DMS79 (cell line): ENCODE results near the gene CCNQ.

Experiments
- DNase-seq: peaks from one replicate; lab custom pipeline; 2025; lab: John Stamatoyannopoulos, UW

The CCNQ gene

GRCh38 chrX:153598541-153599191 lies at the start of gene CCNQ:
TSS of gene CCNQ (minus strand) at chrX:153599139. CDS start at chrX:153599073, 66 bp downstream.
- DNase-seq: no peak

- DNase-seq: no peak
These were observed 48.8 kb upstream of the CCNQ start for GRCh38 chrX:153647461-153648357.

GRCh38 chrX:153646620-153647373 lies 47.9 kb upstream of the CCNQ start, which contains the start of gene DUSP9:
TSS of gene DUSP9 (plus strand) at chrX:153647203. CDS start at chrX:153647954, 751 bp downstream.
- no peak for DNase-seq

- DNase-seq: no peak
These were observed 47.1 kb upstream of the CCNQ start for GRCh38 chrX:153645921-153646488.

- DNase-seq: no peak
These were observed 46.2 kb upstream of the CCNQ start for GRCh38 chrX:153645151-153645550.

- DNase-seq: no peak
These were observed 45.6 kb upstream of the CCNQ start for GRCh38 chrX:153644356-153645125.

- no peak for DNase-seq
These were observed 44.8 kb upstream of the CCNQ start for GRCh38 chrX:153643431-153644351.

- DNase-seq: no peak
These were observed 43.9 kb upstream of the CCNQ start for GRCh38 chrX:153642655-153643430.

GRCh38 chrX:153642051-153642654 lies 43.2 kb upstream of the CCNQ start:
- DNase-seq: no peak

GRCh38 chrX:153641627-153642026 lies 42.7 kb upstream of the CCNQ start:
- no peak for DNase-seq

GRCh38 chrX:153640736-153641575 lies 42.0 kb upstream of the CCNQ start:
- DNase-seq: no peak

GRCh38 chrX:153640045-153640686 lies 41.2 kb upstream of the CCNQ start:
- no peak for DNase-seq

GRCh38 chrX:153639177-153640044 lies 40.5 kb upstream of the CCNQ start:
- DNase-seq: no peak

- DNase-seq: no peak
These were observed 39.7 kb upstream of the CCNQ start for GRCh38 chrX:153638436-153639176.

GRCh38 chrX:153638041-153638371 lies 39.1 kb upstream of the CCNQ start:
- DNase-seq: no peak
